ENCODE measurements around the gene MUS81. TPM values are rescaled to one million over a fixed set of nuclear protein-coding genes. Genes with fewer than 3 reads are reported as not detected.

The MUS81 gene
- total RNA-seq, 1 experiment from 2014 or later, result 45.9 TPM

GRCh38 chr11:65857853-65858680 is 2.2 kb upstream of the MUS81 start, which contains the start of gene CFL1 (continued):
- TF ChIP-seq HMGXB4 (CRISPR knock-in tag; IDR thresholded peaks at IDR 0.05) (no peak; the same call in 1 of the 2 replicates), ZNF532 (CRISPR knock-in tag; IDR thresholded peaks at IDR 0.05; ENCODE audit: borderline replicate concordance) (no peak), ARID4B (CRISPR knock-in tag; IDR thresholded peaks at IDR 0.05; ENCODE audit: borderline replicate concordance) (peak; percentile 50; the same call in 1 of the 2 replicates), MAX (CRISPR knock-in tag; IDR thresholded peaks at IDR 0.05) (peak; percentile 59), PREB (CRISPR knock-in tag; IDR thresholded peaks at IDR 0.05; ENCODE audit: borderline replicate concordance) (no peak), HMGA2 (CRISPR knock-in tag; IDR thresholded peaks at IDR 0.05) (no peak), ZNF512 (CRISPR knock-in tag; IDR thresholded peaks at IDR 0.05; ENCODE audit: borderline replicate concordance) (no peak), USF2 (CRISPR knock-in tag; IDR thresholded peaks at IDR 0.05) (no peak), ATF1 (CRISPR knock-in tag; IDR thresholded peaks at IDR 0.05) (no peak), ZNF317 (CRISPR knock-in tag; IDR thresholded peaks at IDR 0.05; ENCODE audit: borderline replicate concordance, low read depth) (no peak), ZNF121 (CRISPR knock-in tag; IDR thresholded peaks at IDR 0.05) (no peak), CREM (CRISPR knock-in tag; IDR thresholded peaks at IDR 0.05) (peak; percentile 26; the same call in 1 of the 2 replicates), GABPB1 (CRISPR knock-in tag; IDR thresholded peaks at IDR 0.05) (peak; percentile 86), ERG (CRISPR knock-in tag; IDR thresholded peaks at IDR 0.05) (no peak), SP1 (CRISPR knock-in tag; conservative IDR thresholded peaks at IDR 0.05) (peak; percentile 93), FOXP4 (CRISPR knock-in tag; IDR thresholded peaks at IDR 0.05) (peak; percentile 84), CBFB (CRISPR knock-in tag; IDR thresholded peaks at IDR 0.05; ENCODE audit: low read depth) (0 out of 2 replicates have a peak, but pooled peaks have one; percentile 13), NFYB (CRISPR knock-in tag; conservative IDR thresholded peaks at IDR 0.05; ENCODE audit: low read depth) (peak; percentile 73), ZNF232 (CRISPR knock-in tag; IDR thresholded peaks at IDR 0.05) (no peak)

Measured in WTC11 (cell line).